RWPE2 (cell line): ENCODE results near the gene PER1.

Source experiments
- ATAC-seq: fragments of 200-7000 bp; cut with Tn5 transposase; 3 replicates; pipeline ENCODE4 v1.9.1; 2021; ENCODE audit warnings: low read depth
- DNase-seq: peaks from one replicate; pipeline ENCODE4 v3.0.0-alpha.2; 2020; ENCODE audit warnings: low spot score
- H3K27ac ChIP-seq: fragments of 450-650 bp; 2 replicates; pipeline ENCODE4 v1.5.1; 2017; ENCODE audit warnings: mild to moderate bottlenecking; ENCODE audit not compliant: poor library complexity, severe bottlenecking
- H3K27me3 ChIP-seq: fragments of 250-450 bp; sonication (Bioruptor Pico); 2 replicates; pipeline ENCODE4 v1.5.1; 2021; ENCODE audit warnings: mild to moderate bottlenecking, moderate library complexity; ENCODE audit not compliant: insufficient read depth, poor library complexity, severe bottlenecking
- H3K36me3 ChIP-seq: fragments of 250-450 bp; sonication (Bioruptor Pico); 2 replicates; pipeline ENCODE4 v1.5.1; 2020; ENCODE audit warnings: low read depth, mild to moderate bottlenecking, moderate library complexity
- H3K4me1 ChIP-seq: fragments of 250-450 bp; sonication (Bioruptor Pico); 2 replicates; pipeline ENCODE4 v1.5.1; 2021; ENCODE audit warnings: mild to moderate bottlenecking, moderate library complexity; ENCODE audit not compliant: insufficient read depth, poor library complexity, severe bottlenecking
- H3K4me3 ChIP-seq: fragments of 250-450 bp; sonication (Bioruptor Pico); 2 replicates; pipeline ENCODE4 v1.5.1; 2021; ENCODE audit warnings: mild to moderate bottlenecking, moderate library complexity; ENCODE audit not compliant: severe bottlenecking
- H3K9me3 ChIP-seq: fragments of 250-450 bp; sonication (Bioruptor Pico); 2 replicates; pipeline ENCODE4 v1.5.1; 2021; ENCODE audit warnings: mild to moderate bottlenecking, moderate library complexity; ENCODE audit not compliant: severe bottlenecking
- CTCF ChIP-seq: fragments of 450-650 bp; IDR thresholded peaks from one replicate; pipeline ENCODE4 v1.5.1; 2017; ENCODE audit warnings: mild to moderate bottlenecking, moderate library complexity; ENCODE audit not compliant: poor library complexity, severe bottlenecking

Gene PER1

GRCh38 chr17:8189711-8190477 lies 37.7 kb upstream of the PER1 start, which contains the start of gene BORCS6:
BORCS6 (minus strand) TSS chr17:8190180; CDS start chr17:8190140, 40 bp downstream.
- DNase-seq, result peak; percentile 99
- ATAC-seq, result peak; percentile 66

GRCh38 chr17:8189041-8189710 lies 37.0 kb upstream of the PER1 start:
- DNase-seq (no peak), ATAC-seq (no peak)
- no peaks in the 10 kb centered on the region for H3K36me3 ChIP-seq
- H3K27me3 ChIP-seq, result no peaks in the 10 kb centered on the region
- peaks cover 9% of the 10 kb centered on the region for H3K4me1 ChIP-seq
- no peaks in the 10 kb centered on the region for H3K9me3 ChIP-seq
- no peak for TF ChIP-seq CTCF
- peak overlapping the region; percentile 69 for H3K27ac ChIP-seq
- peak overlapping the region; percentile 55 for H3K4me3 ChIP-seq

More at GRCh38 chr17:8189711-8190477, 37.7 kb upstream of the PER1 start, which contains the start of gene BORCS6:
- no peaks in the 10 kb centered on the region for H3K9me3 ChIP-seq
- H3K27me3 ChIP-seq, result no peaks in the 10 kb centered on the region
- H3K4me1 ChIP-seq, result peaks cover 9% of the 10 kb centered on the region
- H3K27ac ChIP-seq, result peak within 1 kb of the TSS; percentile 69
- TF ChIP-seq CTCF, result peak; percentile 18
- H3K4me3 ChIP-seq, result peak within 1 kb of the TSS; percentile 55
- no peaks in the 10 kb centered on the region for H3K36me3 ChIP-seq

- ATAC-seq, result no peak
- H3K9me3 ChIP-seq, result no peaks in the 10 kb centered on the region
- DNase-seq, result no peak
- peaks cover 9% of the 10 kb centered on the region for H3K4me1 ChIP-seq
- no peaks in the 10 kb centered on the region for H3K36me3 ChIP-seq
- no peaks in the 10 kb centered on the region for H3K27me3 ChIP-seq
- no peak for TF ChIP-seq CTCF
- peak overlapping the region; percentile 92 for H3K4me3 ChIP-seq
- peak overlapping the region; percentile 69 for H3K27ac ChIP-seq
These were observed 36.1 kb upstream of the PER1 start for GRCh38 chr17:8188263-8188839.

GRCh38 chr17:8187517-8188262 lies 35.5 kb upstream of the PER1 start:
- H3K27me3 ChIP-seq, result no peaks in the 10 kb centered on the region
- H3K36me3 ChIP-seq, result no peaks in the 10 kb centered on the region
- ATAC-seq (peak; percentile 47), DNase-seq (peak; percentile 84)
- TF ChIP-seq CTCF, result no peak
- H3K4me3 ChIP-seq, result peak overlapping the region; percentile 92
- peak overlapping the region; percentile 69 for H3K27ac ChIP-seq
- no peaks in the 10 kb centered on the region for H3K9me3 ChIP-seq
- peaks cover 7% of the 10 kb centered on the region for H3K4me1 ChIP-seq
